DOHH2 (cell line): ENCODE measurements around the gene UQCRQ.

Experiments
- H3F3A ChIP-seq: fragments of 200-600 bp; sonication (generic), shearing (Covaris generic); 2 replicates; pipeline ENCODE4 v1.6.0; 2016; ENCODE audit warnings: antibody characterized with exemption, mild to moderate bottlenecking; ENCODE audit not compliant: control insufficient read depth, insufficient read depth
- H3K27ac ChIP-seq: fragments of 200-600 bp; sonication (generic); 2 replicates; pipeline ENCODE4 v1.5.1; 2014; ENCODE audit warnings: low read depth, mild to moderate bottlenecking, low read length, moderate library complexity
- H3K27me3 ChIP-seq: fragments of 200-600 bp; sonication (generic); 2 replicates; pipeline ENCODE4 v1.6.1; 2014; ENCODE audit warnings: mild to moderate bottlenecking, low read length, mixed read lengths; ENCODE audit not compliant: control insufficient read depth
- H3K36me3 ChIP-seq: fragments of 200-600 bp; sonication (generic); 2 replicates; pipeline ENCODE4 v1.6.1; 2014; ENCODE audit warnings: mild to moderate bottlenecking, low read length, moderate library complexity, mixed read lengths; ENCODE audit not compliant: control insufficient read depth
- H3K4me1 ChIP-seq: fragments of 200-600 bp; sonication (generic); 2 replicates; pipeline ENCODE4 v1.6.1; 2014; ENCODE audit warnings: mild to moderate bottlenecking, low read length, mixed read lengths; ENCODE audit not compliant: control insufficient read depth
- H3K4me2 ChIP-seq: fragments of 200-600 bp; sonication (generic); 2 replicates; pipeline ENCODE4 v1.6.0; 2014; ENCODE audit warnings: mild to moderate bottlenecking, low read length, moderate library complexity
- H3K4me3 ChIP-seq: fragments of 200-600 bp; sonication (generic); 2 replicates; pipeline ENCODE4 v1.5.1; 2014; ENCODE audit warnings: mild to moderate bottlenecking, low read length, mixed read lengths
- H3K79me2 ChIP-seq: fragments of 200-600 bp; sonication (generic); 2 replicates; pipeline ENCODE4 v1.6.1; 2014; ENCODE audit warnings: mild to moderate bottlenecking, low read length, mixed read lengths; ENCODE audit not compliant: control insufficient read depth
- H3K9me2 ChIP-seq: fragments of 200-600 bp; sonication (generic); replicated peaks from 2 replicates; pipeline ENCODE4 v1.6.1; 2014; ENCODE audit warnings: mild to moderate bottlenecking, low read length, mixed read lengths; ENCODE audit not compliant: control insufficient read depth
- H3K9me3 ChIP-seq: fragments of 200-600 bp; sonication (generic); 2 replicates; pipeline ENCODE4 v1.6.1; 2014; ENCODE audit warnings: antibody characterized with exemption, low read length, mixed read lengths; ENCODE audit not compliant: control insufficient read depth, insufficient read depth
- H4K20me1 ChIP-seq: fragments of 200-600 bp; sonication (generic); 2 replicates; pipeline ENCODE4 v1.6.0; 2014; ENCODE audit warnings: low read depth, mild to moderate bottlenecking, antibody characterized with exemption, low read length, moderate library complexity; ENCODE audit not compliant: control insufficient read depth, insufficient read depth
- EZH2phosphoT487 ChIP-seq: fragments of 200-600 bp; sonication (generic); IDR thresholded peaks from 2 replicates; pipeline ENCODE4 v1.6.1; 2017; ENCODE audit warnings: borderline replicate concordance, mild to moderate bottlenecking, antibody characterized with exemption, low read length, moderate library complexity, mixed read lengths
- TF ChIP-seq, protein P1 (sequence below): fragments of 200-600 bp; sonication (generic); IDR thresholded peaks from one replicate; pipeline ENCODE4 v1.5.1; 2014; ENCODE audit warnings: antibody characterized with exemption, mild to moderate bottlenecking, low read depth, low read length; ENCODE audit not compliant: poor library complexity, severe bottlenecking

UQCRQ gene

DNA sequence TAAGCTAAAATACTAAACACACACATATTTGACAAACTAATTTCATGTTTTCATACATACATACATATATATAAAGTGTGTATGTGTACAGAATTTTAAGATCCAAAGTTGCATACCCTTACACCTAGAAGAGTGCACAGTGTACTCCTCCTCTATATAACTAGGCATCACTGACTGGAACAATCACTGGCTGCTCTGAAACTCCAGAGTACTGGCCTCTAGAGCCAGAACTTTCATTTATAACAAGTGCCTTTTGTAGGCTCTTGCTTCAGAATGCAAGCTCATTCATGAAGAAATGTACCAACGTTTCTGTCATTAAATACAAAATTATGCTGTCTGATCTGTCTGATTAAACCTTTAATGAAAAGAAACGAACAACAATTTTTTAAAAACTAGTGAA, 11.0 kb downstream of the UQCRQ start:
- Histone ChIP-seq H3K27me3 (no peaks in the 10 kb centered on the region), H3F3A (peaks cover 11% of the 10 kb centered on the region; the same call in 1 of the 2 replicates), H3K9me3 (no peaks in the 10 kb centered on the region), H3K27ac (no peak overlapping the region), H3K9me2 (no peaks in the 10 kb centered on the region), H3K4me3 (no peak overlapping the region), H3K4me1 (no peaks in the 10 kb centered on the region), H3K36me3 (peaks cover 61% of the 10 kb centered on the region), H3K79me2 (no peaks in the 10 kb centered on the region), H3K4me2 (no peak overlapping the region), H4K20me1 (no peaks in the 10 kb centered on the region)
- TF ChIP-seq EZH2phosphoT487 = no peak
- TF ChIP-seq, protein P1, sequence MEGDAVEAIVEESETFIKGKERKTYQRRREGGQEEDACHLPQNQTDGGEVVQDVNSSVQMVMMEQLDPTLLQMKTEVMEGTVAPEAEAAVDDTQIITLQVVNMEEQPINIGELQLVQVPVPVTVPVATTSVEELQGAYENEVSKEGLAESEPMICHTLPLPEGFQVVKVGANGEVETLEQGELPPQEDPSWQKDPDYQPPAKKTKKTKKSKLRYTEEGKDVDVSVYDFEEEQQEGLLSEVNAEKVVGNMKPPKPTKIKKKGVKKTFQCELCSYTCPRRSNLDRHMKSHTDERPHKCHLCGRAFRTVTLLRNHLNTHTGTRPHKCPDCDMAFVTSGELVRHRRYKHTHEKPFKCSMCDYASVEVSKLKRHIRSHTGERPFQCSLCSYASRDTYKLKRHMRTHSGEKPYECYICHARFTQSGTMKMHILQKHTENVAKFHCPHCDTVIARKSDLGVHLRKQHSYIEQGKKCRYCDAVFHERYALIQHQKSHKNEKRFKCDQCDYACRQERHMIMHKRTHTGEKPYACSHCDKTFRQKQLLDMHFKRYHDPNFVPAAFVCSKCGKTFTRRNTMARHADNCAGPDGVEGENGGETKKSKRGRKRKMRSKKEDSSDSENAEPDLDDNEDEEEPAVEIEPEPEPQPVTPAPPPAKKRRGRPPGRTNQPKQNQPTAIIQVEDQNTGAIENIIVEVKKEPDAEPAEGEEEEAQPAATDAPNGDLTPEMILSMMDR = no peak

DNA sequence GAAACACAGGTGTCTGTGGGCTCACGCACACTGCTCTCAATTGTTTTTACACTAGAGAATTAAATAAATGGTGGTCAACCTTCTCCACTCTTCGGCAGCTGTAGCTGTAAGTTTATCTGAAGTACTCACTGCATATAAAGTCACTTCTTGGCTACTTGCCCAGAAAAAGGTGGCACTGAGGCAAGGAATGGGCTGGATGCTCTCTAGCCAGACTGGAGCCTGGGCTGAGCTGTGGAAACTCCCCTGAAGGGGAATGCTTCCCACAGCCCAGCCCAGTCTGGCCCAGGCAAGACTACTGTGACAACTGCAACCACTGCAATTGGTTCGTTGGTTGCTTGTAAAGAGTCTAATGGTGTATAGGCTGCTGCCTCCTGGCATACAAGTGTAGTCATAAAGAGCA, 11.5 kb downstream of the UQCRQ start:
- H3F3A ChIP-seq = peaks cover 8% of the 10 kb centered on the region
- peaks cover 61% of the 10 kb centered on the region for H3K36me3 ChIP-seq
- H3K27me3 ChIP-seq = no peaks in the 10 kb centered on the region
- H3K27ac ChIP-seq = no peak overlapping the region
- H3K9me3 ChIP-seq = no peaks in the 10 kb centered on the region
- no peaks in the 10 kb centered on the region for H3K9me2 ChIP-seq
- H4K20me1 ChIP-seq = no peaks in the 10 kb centered on the region
- no peak overlapping the region for H3K4me2 ChIP-seq
- TF ChIP-seq, protein P1 = no peak
- no peak for TF ChIP-seq EZH2phosphoT487
- no peaks in the 10 kb centered on the region for H3K79me2 ChIP-seq
- H3K4me1 ChIP-seq = no peaks in the 10 kb centered on the region
- H3K4me3 ChIP-seq = no peak overlapping the region

DNA sequence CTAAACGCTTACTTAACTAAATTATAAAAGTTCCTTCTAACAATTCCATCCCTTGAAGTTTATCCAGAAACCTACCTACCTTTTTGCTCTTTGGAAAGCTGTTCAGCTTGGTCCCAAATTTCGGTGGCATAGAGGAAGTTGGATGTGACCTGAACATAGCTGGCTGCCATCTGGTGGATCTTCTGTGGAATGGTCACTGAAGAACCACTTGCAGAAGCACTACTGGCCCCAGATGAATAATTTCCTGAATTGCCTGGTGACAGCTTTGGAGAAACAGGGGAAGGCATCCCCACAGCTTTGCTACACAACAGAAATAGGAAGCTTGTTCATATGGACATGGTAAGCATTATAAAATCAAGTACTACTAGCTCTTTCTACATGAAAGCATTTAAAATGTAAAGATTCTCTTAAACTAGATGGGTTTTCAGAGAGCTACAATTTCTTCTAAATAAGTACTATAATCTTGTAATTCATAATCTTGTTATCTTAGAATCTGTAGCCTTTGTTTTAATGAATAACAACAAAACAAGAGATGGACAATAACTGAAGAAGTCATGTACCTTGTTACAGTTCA, 16.9 kb downstream of the UQCRQ start:
- Histone ChIP-seq H3K27me3 (no peaks in the 10 kb centered on the region), H3K4me2 (no peak overlapping the region), H3K9me2 (no peaks in the 10 kb centered on the region), H3K4me1 (peaks cover 18% of the 10 kb centered on the region), H3K4me3 (no peak overlapping the region), H3F3A (peaks cover 11% of the 10 kb centered on the region; the same call in 1 of the 2 replicates), H4K20me1 (no peaks in the 10 kb centered on the region; the same call in 1 of the 2 replicates), H3K36me3 (peaks cover 83% of the 10 kb centered on the region), H3K27ac (no peak overlapping the region), H3K9me3 (no peaks in the 10 kb centered on the region), H3K79me2 (no peaks in the 10 kb centered on the region)
- TF ChIP-seq, protein P1 = peak; percentile 57
- no peak for TF ChIP-seq EZH2phosphoT487
